HEK293T (cell line): Measurements from ENCODE around the gene STRADA.
A peak's percentile ranks its signal among the peaks of the same experiment; 100 is the strongest.

Experiments used
- CTCF ChIA-PET: fragments of 350-600 bp; formaldehyde crosslinking; extraction: SDS; loops from one replicate; lab custom pipeline; 2021; ENCODE audit warnings: antibody characterized with exemption, inconsistent platforms; lab: Yijun Ruan, JAX
- POLR2A ChIA-PET: fragments of 350-600 bp; formaldehyde crosslinking; extraction: SDS; loops from one replicate; lab custom pipeline; 2020; ENCODE audit warnings: antibody characterized with exemption, inconsistent platforms; lab: Yijun Ruan, JAX
- DNase-seq: peaks from one replicate; pipeline ENCODE4 v3.0.0; 2012; ENCODE audit warnings: mixed read lengths; ENCODE audit errors: extremely low spot score
- ARNT ChIP-seq: fragments of 450-650 bp; IDR thresholded peaks from 2 replicates; pipeline ENCODE4 v1.6.1; 2017; ENCODE audit warnings: mild to moderate bottlenecking
- BHLHE40 ChIP-seq: fragments of 450-650 bp; IDR thresholded peaks from 2 replicates; pipeline ENCODE4 v1.6.1; 2016; ENCODE audit warnings: mild to moderate bottlenecking, moderate library complexity, borderline replicate concordance
- CTBP1 ChIP-seq: fragments of 450-650 bp; IDR thresholded peaks from 2 replicates; pipeline ENCODE4 v1.6.1; 2016; ENCODE audit warnings: borderline replicate concordance
- ELF4 ChIP-seq: fragments of 450-650 bp; IDR thresholded peaks from 2 replicates; pipeline ENCODE4 v1.6.1; 2017; ENCODE audit warnings: antibody characterized with exemption
- FOXA1 ChIP-seq: fragments of 450-650 bp; IDR thresholded peaks from 2 replicates; pipeline ENCODE4 v1.6.1; 2016; ENCODE audit warnings: mild to moderate bottlenecking
- FOXK2 ChIP-seq: fragments of 450-650 bp; IDR thresholded peaks from 2 replicates; pipeline ENCODE4 v1.6.1; 2016; ENCODE audit warnings: mild to moderate bottlenecking
- FOXM1 ChIP-seq: fragments of 450-650 bp; IDR thresholded peaks from 2 replicates; pipeline ENCODE4 v1.6.1; 2017; ENCODE audit warnings: mild to moderate bottlenecking, borderline replicate concordance
- HDGF ChIP-seq: fragments of 450-650 bp; IDR thresholded peaks from 2 replicates; pipeline ENCODE4 v1.6.1; 2017; ENCODE audit warnings: antibody characterized with exemption, borderline replicate concordance
- L3MBTL2 ChIP-seq: fragments of 450-650 bp; conservative IDR thresholded peaks from 2 replicates; pipeline ENCODE4 v1.6.1; 2016; ENCODE audit warnings: mild to moderate bottlenecking
- LEF1 ChIP-seq: fragments of 450-650 bp; IDR thresholded peaks from 2 replicates; pipeline ENCODE4 v1.6.1; 2017; ENCODE audit warnings: mild to moderate bottlenecking, borderline replicate concordance
- NFRKB ChIP-seq: fragments of 450-650 bp; IDR thresholded peaks from 2 replicates; pipeline ENCODE4 v1.6.1; 2016; ENCODE audit warnings: mild to moderate bottlenecking, moderate library complexity
- PKNOX1 ChIP-seq: fragments of 450-650 bp; IDR thresholded peaks from 2 replicates; pipeline ENCODE4 v1.6.1; 2016
- SP1 ChIP-seq: fragments of 450-650 bp; IDR thresholded peaks from 2 replicates; pipeline ENCODE4 v1.6.1; 2017
- SUZ12 ChIP-seq: fragments of 450-650 bp; IDR thresholded peaks from 2 replicates; pipeline ENCODE4 v1.6.1; 2016; ENCODE audit warnings: mild to moderate bottlenecking
- TARDBP ChIP-seq: fragments of 450-650 bp; IDR thresholded peaks from 2 replicates; pipeline ENCODE4 v1.6.1; 2016
- ZNF384 ChIP-seq: fragments of 450-650 bp; IDR thresholded peaks from 2 replicates; pipeline ENCODE4 v1.6.1; 2016

The STRADA gene

GRCh38 chr17:63675607-63676546 is 65.7 kb downstream of the STRADA start:
- DNase-seq, result peak; percentile 70
- TF ChIP-seq LEF1 (no peak), NFRKB (no peak), ELF4 (no peak), SP1 (no peak), BHLHE40 (no peak), FOXK2 (no peak), HDGF (no peak), SUZ12 (no peak), FOXM1 (no peak), CTBP1 (no peak), ZNF384 (no peak), TARDBP (no peak), PKNOX1 (no peak), L3MBTL2 (no peak), ARNT (no peak)
- ChIA-PET POLR2A (interaction anchor here (0.9 to 2.6 kb wide), 5 partner anchors 10 to 98 kb away, joined by 3 to 9 read pairs (median 8); partner anchors contain the start of genes CCDC47, DDX42 and MAP3K3), CTCF (interaction anchor here (1.5 to 1.8 kb wide), 2 partner anchors 23 to 250 kb away, joined by 4 to 5 read pairs; no protein-coding TSS in a partner anchor)

- ChIA-PET CTCF (interaction anchor here (1.1 to 1.8 kb wide), 2 partner anchors 10 to 23 kb away, joined by 4 to 5 read pairs; no protein-coding TSS in a partner anchor), POLR2A (interaction anchor here (0.6 to 2.6 kb wide), 5 partner anchors 9 to 99 kb away, joined by 3 to 9 read pairs (median 3); partner anchors contain the start of genes CCDC47 and DDX42)
- TF ChIP-seq SP1, result no peak
- no peak for TF ChIP-seq ARNT
- no peak for TF ChIP-seq TARDBP
- TF ChIP-seq SUZ12, result no peak
- TF ChIP-seq HDGF, result no peak
- no peak for TF ChIP-seq ELF4
- no peak for TF ChIP-seq ZNF384
- TF ChIP-seq NFRKB, result no peak
- no peak for TF ChIP-seq L3MBTL2
- TF ChIP-seq FOXA1, result no peak
- TF ChIP-seq FOXM1, result no peak
- TF ChIP-seq LEF1, result no peak
- TF ChIP-seq FOXK2, result no peak
- no peak for TF ChIP-seq BHLHE40
- no peak for TF ChIP-seq PKNOX1
- no peak for TF ChIP-seq CTBP1
- no peak for DNase-seq
Measured at GRCh38 chr17:63675231-63675606, 66.4 kb downstream of the STRADA start.

GRCh38 chr17:63672856-63673255 is 68.7 kb downstream of the STRADA start:
- CTCF ChIA-PET, result no interaction called here
- no peak for TF ChIP-seq FOXA1
- TF ChIP-seq NFRKB, result no peak
- TF ChIP-seq SP1, result no peak
- no peak for TF ChIP-seq ELF4
- TF ChIP-seq PKNOX1, result no peak
- no peak for TF ChIP-seq HDGF
- TF ChIP-seq ZNF384, result no peak
- TF ChIP-seq LEF1, result no peak
- TF ChIP-seq CTBP1, result no peak
- no peak for TF ChIP-seq FOXK2
- no peak for TF ChIP-seq L3MBTL2
- TF ChIP-seq FOXM1, result no peak
- TF ChIP-seq ARNT, result no peak
- TF ChIP-seq SUZ12, result no peak
- no peak for TF ChIP-seq TARDBP
- no peak for TF ChIP-seq BHLHE40
- no peak for DNase-seq
- POLR2A ChIA-PET, result no interaction called here

GRCh38 chr17:63665527-63666214 is 75.9 kb downstream of the STRADA start:
- ChIA-PET POLR2A (interaction anchor here (0.7 kb wide), 1 partner anchor 10 kb away, joined by 3 read pairs; no protein-coding TSS in a partner anchor), CTCF (interaction anchor here (1.2 kb wide), 1 partner anchor 9 kb away, joined by 4 read pairs; no protein-coding TSS in a partner anchor)
- TF ChIP-seq HDGF (no peak), ARNT (no peak), LEF1 (no peak), BHLHE40 (no peak), FOXM1 (no peak)
- DNase-seq, result no peak

GRCh38 chr17:63659850-63660249 is 81.7 kb downstream of the STRADA start:
- no peak for DNase-seq
- CTCF ChIA-PET, result no interaction called here
- TF ChIP-seq FOXA1, result no peak
- no peak for TF ChIP-seq NFRKB
- POLR2A ChIA-PET, result no interaction called here
